Measurements from ENCODE around the gene PIWIL1.

PIWIL1 gene

GRCh38 chr12:130419116-130419515, 81.4 kb downstream of the PIWIL1 start:
- Histone ChIP-seq H3K4me3 (ENCODE audit: low read depth in 1 of 2, low read length in 2 of 2) (no peak overlapping the region), H3K36me3 (ENCODE audit: insufficient read depth, low read length) (no peaks in the 10 kb centered on the region), H4K20me1 (ENCODE audit: insufficient read depth, low read length) (no peaks in the 10 kb centered on the region), H3K27ac (ENCODE audit: low read length) (no peak overlapping the region), H3K27me3 (ENCODE audit: insufficient read depth, low read length, poor library complexity) (peaks cover 4% of the 10 kb centered on the region), H3K4me1 (ENCODE audit: insufficient read depth, low read length) (no peaks in the 10 kb centered on the region), H3K79me2 (ENCODE audit: insufficient read depth, low read length) (no peaks in the 10 kb centered on the region), H2AFZ (ENCODE audit: low read depth, low read length) (no peak overlapping the region), H3K4me2 (ENCODE audit: insufficient read depth, low read length) (no peak overlapping the region), H3K9ac (ENCODE audit: low read depth, low read length) (no peak overlapping the region), H3K9me3 (ENCODE audit: insufficient read depth, low read length, severe bottlenecking) (no peaks in the 10 kb centered on the region)
- no peak for DNase-seq
- no peak for TF ChIP-seq EZH2 (IDR thresholded peaks at IDR 0.05; ENCODE audit: borderline replicate concordance, low read depth, low read length, severe bottlenecking)
- TF ChIP-seq, protein P1, sequence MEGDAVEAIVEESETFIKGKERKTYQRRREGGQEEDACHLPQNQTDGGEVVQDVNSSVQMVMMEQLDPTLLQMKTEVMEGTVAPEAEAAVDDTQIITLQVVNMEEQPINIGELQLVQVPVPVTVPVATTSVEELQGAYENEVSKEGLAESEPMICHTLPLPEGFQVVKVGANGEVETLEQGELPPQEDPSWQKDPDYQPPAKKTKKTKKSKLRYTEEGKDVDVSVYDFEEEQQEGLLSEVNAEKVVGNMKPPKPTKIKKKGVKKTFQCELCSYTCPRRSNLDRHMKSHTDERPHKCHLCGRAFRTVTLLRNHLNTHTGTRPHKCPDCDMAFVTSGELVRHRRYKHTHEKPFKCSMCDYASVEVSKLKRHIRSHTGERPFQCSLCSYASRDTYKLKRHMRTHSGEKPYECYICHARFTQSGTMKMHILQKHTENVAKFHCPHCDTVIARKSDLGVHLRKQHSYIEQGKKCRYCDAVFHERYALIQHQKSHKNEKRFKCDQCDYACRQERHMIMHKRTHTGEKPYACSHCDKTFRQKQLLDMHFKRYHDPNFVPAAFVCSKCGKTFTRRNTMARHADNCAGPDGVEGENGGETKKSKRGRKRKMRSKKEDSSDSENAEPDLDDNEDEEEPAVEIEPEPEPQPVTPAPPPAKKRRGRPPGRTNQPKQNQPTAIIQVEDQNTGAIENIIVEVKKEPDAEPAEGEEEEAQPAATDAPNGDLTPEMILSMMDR (IDR thresholded peaks at IDR 0.05; ENCODE audit: borderline replicate concordance, extremely low read depth, low read length, poor library complexity, severe bottlenecking): no peak
- no peak for ATAC-seq (ENCODE audit: insufficient read depth, low read depth)

GRCh38 chr12:130420071-130420470, 82.4 kb downstream of the PIWIL1 start:
- no peak overlapping the region for H3K4me3 ChIP-seq (ENCODE audit: low read depth in 1 of 2, low read length in 2 of 2)
- ATAC-seq (ENCODE audit: insufficient read depth, low read depth) (no peak), DNase-seq (no peak)
- H2AFZ ChIP-seq (ENCODE audit: low read depth, low read length): no peak overlapping the region
- H3K36me3 ChIP-seq (ENCODE audit: insufficient read depth, low read length): no peaks in the 10 kb centered on the region
- H3K27me3 ChIP-seq (ENCODE audit: insufficient read depth, low read length, poor library complexity): peaks cover 4% of the 10 kb centered on the region
- H3K27ac ChIP-seq (ENCODE audit: low read length): no peak overlapping the region
- no peak overlapping the region for H3K4me2 ChIP-seq (ENCODE audit: insufficient read depth, low read length)
- H3K9ac ChIP-seq (ENCODE audit: low read depth, low read length): no peak overlapping the region
- TF ChIP-seq, protein P1 (IDR thresholded peaks at IDR 0.05; ENCODE audit: borderline replicate concordance, extremely low read depth, low read length, poor library complexity, severe bottlenecking): no peak
- TF ChIP-seq EZH2 (IDR thresholded peaks at IDR 0.05; ENCODE audit: borderline replicate concordance, low read depth, low read length, severe bottlenecking): no peak
- H3K4me1 ChIP-seq (ENCODE audit: insufficient read depth, low read length): no peaks in the 10 kb centered on the region
- H4K20me1 ChIP-seq (ENCODE audit: insufficient read depth, low read length): no peaks in the 10 kb centered on the region
- no peaks in the 10 kb centered on the region for H3K9me3 ChIP-seq (ENCODE audit: insufficient read depth, low read length, severe bottlenecking)
- no peaks in the 10 kb centered on the region for H3K79me2 ChIP-seq (ENCODE audit: insufficient read depth, low read length)

DNA sequence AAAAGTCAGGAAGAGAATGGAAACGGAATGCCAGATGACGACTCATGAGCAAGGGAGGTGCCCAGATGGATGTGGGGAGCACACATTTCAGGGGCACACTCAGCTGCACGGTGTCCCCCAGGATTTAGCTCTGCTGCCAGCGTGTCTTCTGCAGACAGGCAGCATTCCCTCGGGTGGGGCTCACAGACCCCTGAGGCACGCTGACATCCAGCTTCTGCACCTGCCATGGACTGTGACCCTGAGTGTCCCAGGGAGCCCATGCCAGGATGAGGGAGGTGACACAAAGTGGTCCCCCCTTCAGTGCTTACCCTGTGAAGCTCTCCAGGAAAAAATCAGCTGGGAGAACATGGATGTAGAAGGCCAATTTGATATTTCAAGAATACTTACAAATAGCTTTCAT, 84.2 kb downstream of the PIWIL1 start:
- Histone ChIP-seq H3K4me1 (ENCODE audit: insufficient read depth, low read length) (no peaks in the 10 kb centered on the region), H3K36me3 (ENCODE audit: insufficient read depth, low read length) (no peaks in the 10 kb centered on the region), H3K27me3 (ENCODE audit: insufficient read depth, low read length, poor library complexity) (peaks cover 4% of the 10 kb centered on the region), H3K4me3 (ENCODE audit: low read depth in 1 of 2, low read length in 2 of 2) (no peak overlapping the region), H3K79me2 (ENCODE audit: insufficient read depth, low read length) (no peaks in the 10 kb centered on the region), H3K4me2 (ENCODE audit: insufficient read depth, low read length) (no peak overlapping the region), H3K9ac (ENCODE audit: low read depth, low read length) (no peak overlapping the region), H3K27ac (ENCODE audit: low read length) (no peak overlapping the region), H3K9me3 (ENCODE audit: insufficient read depth, low read length, severe bottlenecking) (no peaks in the 10 kb centered on the region), H2AFZ (ENCODE audit: low read depth, low read length) (no peak overlapping the region), H4K20me1 (ENCODE audit: insufficient read depth, low read length) (no peaks in the 10 kb centered on the region)
- no peak for TF ChIP-seq EZH2 (IDR thresholded peaks at IDR 0.05; ENCODE audit: borderline replicate concordance, low read depth, low read length, severe bottlenecking)
- TF ChIP-seq, protein P1 (IDR thresholded peaks at IDR 0.05; ENCODE audit: borderline replicate concordance, extremely low read depth, low read length, poor library complexity, severe bottlenecking): no peak
- no peak for ATAC-seq (ENCODE audit: insufficient read depth, low read depth)
- DNase-seq: no peak
